IPS-15b (cell line): ENCODE measurements around the gene CCDC192.

Source experiments
- H3K27me3 ChIP-seq: one replicate; pipeline ENCODE4 v1.6.1; 2013; ENCODE audit warnings: low read length; ENCODE audit not compliant: control insufficient read depth, insufficient read depth
- H3K36me3 ChIP-seq: one replicate; pipeline ENCODE4 v1.6.1; 2013; ENCODE audit warnings: low read length; ENCODE audit not compliant: control insufficient read depth, insufficient read depth
- H3K4me1 ChIP-seq: one replicate; pipeline ENCODE4 v1.6.1; 2013; ENCODE audit warnings: mild to moderate bottlenecking, low read length; ENCODE audit not compliant: control insufficient read depth, insufficient read depth
- H3K4me3 ChIP-seq: one replicate; pipeline ENCODE4 v1.5.1; 2013; ENCODE audit warnings: low read depth, low read length
- H3K9ac ChIP-seq: one replicate; pipeline ENCODE4 v1.6.1; 2013; ENCODE audit warnings: low read depth, mild to moderate bottlenecking, low read length
- H3K9me3 ChIP-seq: one replicate; pipeline ENCODE4 v1.6.1; 2013; ENCODE audit warnings: mild to moderate bottlenecking, low read length; ENCODE audit not compliant: control insufficient read depth, insufficient read depth

Gene CCDC192

DNA sequence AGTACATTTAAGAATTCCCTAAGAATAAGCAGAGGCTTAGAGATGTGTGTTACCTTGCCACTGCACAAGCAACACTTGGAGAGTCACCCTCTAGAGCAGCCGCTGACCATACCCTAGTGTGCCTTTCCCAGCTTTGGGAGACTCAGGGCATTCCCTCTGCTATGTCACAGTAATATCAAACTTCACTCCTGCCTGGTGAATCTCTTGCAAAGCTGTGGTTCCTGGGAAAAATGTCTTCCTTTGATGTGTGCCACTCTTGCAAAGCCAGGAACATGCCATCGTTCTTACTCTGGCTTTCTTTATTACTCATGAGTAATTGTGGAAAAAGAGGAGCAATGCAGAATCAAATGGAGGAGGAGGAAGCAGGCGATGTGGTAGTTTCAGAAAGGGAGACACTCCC, 173.2 kb downstream of the CCDC192 start:
- Histone ChIP-seq H3K4me3 (no peak overlapping the region), H3K9me3 (no peaks in the 10 kb centered on the region), H3K4me1 (peaks cover 3% of the 10 kb centered on the region), H3K36me3 (no peaks in the 10 kb centered on the region), H3K9ac (no peak overlapping the region), H3K27me3 (no peaks in the 10 kb centered on the region)

DNA sequence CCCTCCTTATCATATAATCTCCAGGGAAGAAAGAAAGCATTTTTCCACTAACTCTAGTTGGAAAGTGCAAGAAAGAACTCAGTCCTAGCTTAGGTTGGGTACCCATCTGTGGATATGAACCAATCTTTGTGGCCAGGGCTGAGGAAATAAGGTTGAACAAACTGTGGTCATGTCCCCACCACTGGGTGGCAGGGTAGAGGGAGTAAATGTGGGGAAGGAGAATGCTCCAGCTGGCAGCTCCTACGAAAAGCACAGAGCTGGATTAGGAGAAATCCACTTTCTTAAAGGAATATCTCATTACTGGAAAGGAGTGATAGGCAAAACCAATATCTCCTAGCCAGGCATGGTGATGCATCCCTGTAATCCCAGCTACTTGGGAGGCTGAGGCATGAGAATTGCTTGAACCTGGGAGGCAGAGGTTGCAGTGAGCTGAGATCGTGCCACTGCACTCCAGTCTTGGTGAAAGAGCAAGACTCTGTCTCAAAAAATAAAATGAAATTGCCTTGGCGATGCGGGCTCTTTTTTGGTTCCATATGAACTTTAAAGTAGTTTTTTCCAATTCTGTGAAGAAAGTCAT, 175.1 kb downstream of the CCDC192 start:
- Histone ChIP-seq H3K27me3 (no peaks in the 10 kb centered on the region), H3K9me3 (no peaks in the 10 kb centered on the region), H3K36me3 (no peaks in the 10 kb centered on the region), H3K4me3 (no peak overlapping the region), H3K4me1 (peaks cover 3% of the 10 kb centered on the region), H3K9ac (no peak overlapping the region)

DNA sequence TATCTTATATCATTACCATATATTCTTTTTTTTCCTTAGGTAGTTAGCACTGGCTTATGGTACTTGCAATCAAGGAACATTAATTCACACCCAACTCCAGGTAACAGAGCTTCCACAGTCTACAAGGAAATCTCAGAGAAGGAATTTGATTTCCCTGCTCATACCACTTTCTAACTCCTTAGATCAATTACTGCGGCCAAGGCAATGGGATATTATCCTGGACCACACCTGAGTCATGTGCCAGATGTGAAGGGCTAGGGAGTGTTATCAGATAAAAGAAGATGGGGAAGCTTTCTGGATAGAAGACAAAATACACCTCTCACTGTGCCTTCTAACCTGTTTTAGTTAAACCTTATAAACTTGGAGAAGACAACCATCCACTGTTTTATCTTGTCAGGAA, 181.2 kb downstream of the CCDC192 start:
- Histone ChIP-seq H3K9ac (no peak overlapping the region), H3K4me3 (no peak overlapping the region), H3K4me1 (no peaks in the 10 kb centered on the region), H3K9me3 (no peaks in the 10 kb centered on the region), H3K36me3 (no peaks in the 10 kb centered on the region), H3K27me3 (no peaks in the 10 kb centered on the region)

DNA sequence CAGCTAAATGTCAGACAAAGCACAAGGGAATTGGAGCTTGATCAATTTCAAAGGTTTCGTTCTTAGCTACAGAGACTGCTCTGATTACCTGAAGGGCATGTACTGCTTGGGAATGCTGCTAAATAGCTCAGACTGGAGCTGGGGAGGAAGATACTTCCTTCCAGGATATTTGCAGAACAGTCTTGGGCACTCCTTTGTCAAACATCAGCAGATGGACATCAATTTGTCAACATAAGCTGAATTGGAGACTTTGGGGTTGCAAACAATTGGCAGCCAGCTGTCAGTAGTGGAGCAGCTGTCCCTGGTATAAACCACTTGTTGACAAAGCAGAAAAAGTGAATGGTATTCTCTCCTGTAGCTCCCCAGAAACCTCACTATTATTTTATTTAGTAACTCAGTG, 182.0 kb downstream of the CCDC192 start:
- Histone ChIP-seq H3K4me3 (no peak overlapping the region), H3K27me3 (no peaks in the 10 kb centered on the region), H3K36me3 (no peaks in the 10 kb centered on the region), H3K9ac (no peak overlapping the region), H3K9me3 (no peaks in the 10 kb centered on the region), H3K4me1 (no peaks in the 10 kb centered on the region)

DNA sequence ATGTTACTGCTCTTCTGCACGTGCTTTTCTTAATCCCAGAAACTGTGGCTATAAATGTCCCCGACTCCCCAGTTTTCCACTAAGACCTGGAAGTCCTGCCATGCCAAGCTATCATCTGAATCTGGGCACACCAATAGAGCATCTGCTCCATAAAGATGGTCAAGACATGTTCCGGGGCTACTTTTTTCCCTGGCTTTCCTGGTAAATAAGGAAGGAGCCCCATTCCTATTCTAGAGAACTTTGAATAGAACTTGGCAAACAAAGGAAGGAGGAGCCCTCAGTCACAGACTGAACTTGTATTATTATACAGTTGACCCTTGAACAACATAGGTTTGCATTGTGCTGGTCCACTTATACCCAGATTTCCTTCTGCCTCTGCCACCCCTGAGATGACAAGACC, 182.9 kb downstream of the CCDC192 start:
- H3K36me3 ChIP-seq = no peaks in the 10 kb centered on the region
- no peaks in the 10 kb centered on the region for H3K4me1 ChIP-seq
- no peak overlapping the region for H3K9ac ChIP-seq
- H3K9me3 ChIP-seq = no peaks in the 10 kb centered on the region
- H3K4me3 ChIP-seq = no peak overlapping the region
- no peaks in the 10 kb centered on the region for H3K27me3 ChIP-seq

DNA sequence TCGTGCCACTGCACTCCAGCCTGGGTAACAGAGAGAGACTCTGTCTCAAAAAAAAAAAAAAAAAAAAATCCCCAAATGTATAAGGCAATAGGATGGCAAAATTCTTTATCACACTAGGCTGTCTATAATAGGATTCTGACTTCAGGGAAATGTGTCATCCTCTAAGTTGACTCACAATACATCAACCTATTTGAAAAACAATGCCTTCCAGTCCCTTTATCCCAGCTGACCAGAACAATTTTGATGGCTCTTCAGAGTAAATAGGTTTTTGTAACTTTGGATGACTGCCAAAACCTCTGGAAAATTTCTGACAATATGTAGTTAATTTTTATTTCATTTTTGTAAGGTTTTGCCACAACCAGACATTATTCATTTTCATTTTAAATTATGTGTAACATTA, 184.1 kb downstream of the CCDC192 start:
- H3K4me1 ChIP-seq = no peaks in the 10 kb centered on the region
- H3K4me3 ChIP-seq = no peak overlapping the region
- no peak overlapping the region for H3K9ac ChIP-seq
- H3K27me3 ChIP-seq = no peaks in the 10 kb centered on the region
- H3K9me3 ChIP-seq = no peaks in the 10 kb centered on the region
- no peaks in the 10 kb centered on the region for H3K36me3 ChIP-seq

DNA sequence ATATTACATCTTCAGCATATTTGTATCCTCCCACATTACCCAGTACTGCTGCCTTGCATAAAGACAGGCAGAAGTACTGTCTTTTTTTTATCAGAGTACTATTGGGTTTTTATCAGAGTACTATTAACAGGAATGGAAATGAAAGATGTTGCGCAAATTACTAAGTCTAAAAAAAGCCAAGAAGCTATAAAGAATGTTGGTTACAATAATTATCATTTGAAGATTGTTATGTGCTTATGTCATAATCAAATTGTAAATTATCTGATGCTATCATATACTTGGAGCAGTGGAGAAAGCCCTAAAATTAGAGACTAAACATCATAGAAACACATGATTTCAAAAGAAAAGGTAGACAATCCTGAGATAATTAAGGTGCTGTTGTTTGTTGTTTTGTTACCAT, 188.8 kb downstream of the CCDC192 start:
- Histone ChIP-seq H3K4me3 (no peak overlapping the region), H3K9ac (no peak overlapping the region), H3K27me3 (no peaks in the 10 kb centered on the region), H3K9me3 (no peaks in the 10 kb centered on the region), H3K36me3 (no peaks in the 10 kb centered on the region), H3K4me1 (no peaks in the 10 kb centered on the region)

DNA sequence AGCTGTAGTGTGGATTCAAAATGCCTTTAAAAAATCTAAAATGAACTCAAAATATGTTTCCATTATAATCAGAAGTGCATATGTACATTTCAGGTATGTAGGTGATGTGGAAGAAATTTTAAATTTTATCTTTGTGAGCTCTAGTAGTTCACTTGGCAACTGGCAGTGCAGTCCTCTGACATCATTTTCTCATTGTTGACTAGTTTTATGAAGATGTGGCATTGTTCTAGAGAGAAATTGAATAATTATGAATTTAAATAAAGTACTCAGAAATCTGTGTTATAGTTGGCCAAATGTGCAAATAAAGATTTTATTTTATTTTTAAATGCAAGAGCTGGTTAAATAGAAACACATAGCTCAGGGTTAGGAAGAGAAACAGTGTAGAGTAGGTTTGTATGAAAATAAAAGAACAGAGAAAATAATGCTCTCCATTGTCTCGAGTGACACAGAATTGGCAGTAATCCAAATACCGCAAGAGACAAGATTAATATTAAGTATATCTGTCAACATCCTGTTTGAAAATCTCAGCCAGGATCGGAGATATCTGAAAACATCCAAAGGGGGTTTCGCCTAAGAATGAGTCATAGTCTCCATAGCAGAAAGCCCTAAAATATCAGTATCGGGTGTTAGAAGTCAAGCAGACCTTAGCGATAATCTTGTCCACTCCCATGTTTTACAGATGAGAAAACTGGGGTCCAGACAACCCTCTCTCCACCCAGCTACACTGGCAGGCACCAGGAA, 189.4 kb downstream of the CCDC192 start:
- Histone ChIP-seq H3K9me3 (no peaks in the 10 kb centered on the region), H3K9ac (no peak overlapping the region), H3K36me3 (no peaks in the 10 kb centered on the region), H3K4me3 (no peak overlapping the region), H3K27me3 (no peaks in the 10 kb centered on the region), H3K4me1 (no peaks in the 10 kb centered on the region)

DNA sequence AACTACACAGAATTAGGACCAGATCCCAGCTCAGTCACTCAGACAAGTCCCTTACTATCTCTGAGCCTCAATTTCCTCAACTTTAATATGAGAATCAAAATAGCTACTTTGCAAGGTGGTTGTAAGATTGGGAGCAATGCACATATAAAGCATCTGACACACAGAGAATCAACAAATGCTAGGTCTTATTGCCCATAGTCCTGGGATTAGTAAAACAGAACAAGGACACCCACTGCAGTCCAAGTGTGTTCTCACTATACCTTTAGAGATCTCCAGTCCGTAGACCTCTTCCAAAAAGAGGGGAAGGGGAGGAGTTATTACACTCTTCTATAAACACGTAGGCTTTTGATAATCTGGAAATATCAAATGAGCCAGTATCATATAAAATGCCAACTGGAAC, 190.0 kb downstream of the CCDC192 start:
- Histone ChIP-seq H3K4me1 (no peaks in the 10 kb centered on the region), H3K9ac (no peak overlapping the region), H3K27me3 (no peaks in the 10 kb centered on the region), H3K4me3 (no peak overlapping the region), H3K36me3 (no peaks in the 10 kb centered on the region), H3K9me3 (no peaks in the 10 kb centered on the region)

DNA sequence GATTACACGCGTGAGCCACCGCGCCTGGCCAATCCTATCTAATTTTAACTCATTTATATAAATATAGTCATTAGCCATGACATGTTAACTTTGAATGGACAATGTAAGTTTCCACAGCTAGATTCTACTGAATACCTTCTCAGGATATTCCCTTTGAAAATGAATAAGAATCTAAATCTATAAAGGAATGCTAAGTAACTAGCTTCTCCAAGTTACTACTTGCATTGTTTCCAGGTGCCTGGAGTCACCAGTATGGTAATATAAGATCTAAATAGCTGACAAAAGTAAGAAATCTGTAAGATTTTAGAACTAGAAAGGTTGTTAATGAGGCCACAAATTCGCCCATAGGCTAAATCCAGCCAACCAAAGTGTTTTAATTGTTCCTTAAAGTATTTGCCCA, 191.3 kb downstream of the CCDC192 start:
- Histone ChIP-seq H3K4me3 (no peak overlapping the region), H3K4me1 (no peaks in the 10 kb centered on the region), H3K9ac (no peak overlapping the region), H3K9me3 (no peaks in the 10 kb centered on the region), H3K27me3 (no peaks in the 10 kb centered on the region), H3K36me3 (no peaks in the 10 kb centered on the region)

DNA sequence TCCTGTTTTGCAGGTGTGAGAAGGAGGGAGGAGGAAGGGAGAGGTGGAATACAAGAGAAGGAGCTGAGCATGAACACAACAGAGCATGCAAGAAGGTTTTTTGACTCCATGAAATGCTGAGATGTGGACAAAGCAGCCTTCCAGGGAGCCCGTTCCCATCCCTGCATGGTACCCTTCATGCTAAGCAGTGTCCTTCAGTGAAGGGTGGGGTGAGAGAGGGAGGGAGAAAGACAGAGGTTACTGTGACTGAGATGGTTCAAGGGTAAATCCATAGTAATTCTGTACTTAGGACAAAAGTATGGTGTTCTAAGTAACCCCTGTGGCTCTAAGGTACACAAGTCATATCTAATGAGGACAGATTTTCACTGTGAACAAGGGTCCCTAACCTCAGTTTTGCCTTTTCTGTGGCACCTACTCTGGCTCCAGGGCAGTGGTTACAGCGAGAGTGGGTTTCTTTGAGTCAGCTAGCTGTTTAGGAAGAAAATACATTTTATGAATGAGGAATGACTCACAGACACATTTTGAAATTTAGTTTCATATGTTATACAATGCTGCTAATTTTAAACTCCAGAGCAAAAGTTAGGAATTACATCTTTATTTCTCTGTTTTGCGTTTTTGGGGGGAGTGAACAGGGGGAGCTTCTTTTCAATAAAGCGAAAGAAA, 195.5 kb downstream of the CCDC192 start:
- no peak overlapping the region for H3K4me3 ChIP-seq
- no peaks in the 10 kb centered on the region for H3K9me3 ChIP-seq
- no peaks in the 10 kb centered on the region for H3K36me3 ChIP-seq
- no peaks in the 10 kb centered on the region for H3K27me3 ChIP-seq
- no peak overlapping the region for H3K9ac ChIP-seq
- no peaks in the 10 kb centered on the region for H3K4me1 ChIP-seq

DNA sequence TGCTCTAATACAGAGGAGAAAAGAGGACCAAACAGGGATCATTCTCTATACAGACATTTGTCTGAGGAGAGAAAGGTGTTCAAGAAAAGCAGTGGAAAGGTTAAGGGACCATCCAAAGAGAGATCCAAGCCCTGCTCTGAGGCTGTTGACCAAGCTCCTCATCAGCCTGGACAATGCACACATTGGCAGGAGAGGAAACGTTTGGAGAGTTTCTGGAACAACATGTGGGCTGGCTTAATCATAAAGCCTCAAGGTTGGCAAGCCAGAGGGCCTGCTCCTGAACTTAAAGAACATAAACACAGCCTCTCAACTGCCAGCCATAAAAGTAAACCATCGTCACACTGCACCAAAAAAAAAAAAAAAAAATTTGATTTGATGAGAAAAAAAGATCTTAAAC, 196.0 kb downstream of the CCDC192 start:
- H3K4me3 ChIP-seq = no peak overlapping the region
- no peaks in the 10 kb centered on the region for H3K27me3 ChIP-seq
- no peaks in the 10 kb centered on the region for H3K4me1 ChIP-seq
- no peaks in the 10 kb centered on the region for H3K9me3 ChIP-seq
- no peak overlapping the region for H3K9ac ChIP-seq
- no peaks in the 10 kb centered on the region for H3K36me3 ChIP-seq
